ENCODE measurements around the gene KIAA2012.

GRCh38 chr2:202031246-202031951, 41.7 kb upstream of the KIAA2012 start:
- no peak for TF ChIP-seq ZFP3 (CRISPR knock-in tag; IDR thresholded peaks at IDR 0.05)
- TF ChIP-seq CREB5 (CRISPR knock-in tag; IDR thresholded peaks at IDR 0.05; ENCODE audit: low read depth), result no peak
- TF ChIP-seq RARB (CRISPR knock-in tag; IDR thresholded peaks at IDR 0.05), result no peak
- no peak for TF ChIP-seq OSR1 (CRISPR knock-in tag; IDR thresholded peaks at IDR 0.05)
- no peak for TF ChIP-seq PATZ1 (CRISPR knock-in tag; IDR thresholded peaks at IDR 0.05; ENCODE audit: borderline replicate concordance)
- TF ChIP-seq CSRNP3 (CRISPR knock-in tag; IDR thresholded peaks at IDR 0.05), result no peak
- TF ChIP-seq ESRRG (CRISPR knock-in tag; IDR thresholded peaks at IDR 0.05), result no peak
- no peak for TF ChIP-seq ARNTL (CRISPR knock-in tag; IDR thresholded peaks at IDR 0.05; ENCODE audit: borderline replicate concordance, low read depth)
- no peak for TF ChIP-seq TSHZ2 (CRISPR knock-in tag; IDR thresholded peaks at IDR 0.05)
- 0 out of 2 replicates have a peak, but pooled peaks have one; percentile 9 for TF ChIP-seq ISL1 (CRISPR knock-in tag; IDR thresholded peaks at IDR 0.05)
